Neural cell (in vitro differentiated cells): Measurements from ENCODE around the gene STRADA.

Source experiments
- RAD21 ChIP-seq: fragments of 450-650 bp; conservative IDR thresholded peaks from 2 replicates; pipeline ENCODE4 v1.6.1; 2014; ENCODE audit warnings: antibody characterized with exemption, mild to moderate bottlenecking, moderate library complexity
- TAF1 ChIP-seq: IDR thresholded peaks from 2 replicates; pipeline ENCODE4 v1.6.1; 2012; ENCODE audit warnings: low read depth
- TF ChIP-seq, protein P1 (sequence below): fragments of 450-650 bp; IDR thresholded peaks from 2 replicates; pipeline ENCODE4 v1.5.1; 2014; ENCODE audit warnings: antibody characterized with exemption, mild to moderate bottlenecking, moderate library complexity; ENCODE audit not compliant: poor library complexity, severe bottlenecking

DNA sequence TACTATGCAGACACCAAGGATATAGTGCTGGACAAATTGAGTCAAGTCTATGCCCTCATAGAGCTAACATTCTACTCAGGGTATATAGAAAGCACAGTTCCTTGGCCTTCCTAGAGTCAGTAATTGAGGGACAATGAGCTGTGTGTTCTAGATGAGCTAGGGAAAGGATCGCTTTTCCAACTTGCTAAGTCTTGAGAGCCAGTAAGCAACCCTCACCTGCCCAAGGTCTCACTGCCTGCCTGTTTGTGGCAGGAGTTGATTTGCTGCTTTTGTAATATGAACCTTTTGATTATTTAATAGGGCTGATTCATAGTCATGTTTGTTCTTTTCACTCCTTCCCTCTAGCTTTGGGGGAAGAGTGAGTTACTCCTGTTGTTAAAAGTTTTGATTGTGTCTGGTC is 38.9 kb upstream of the STRADA start:
- TF ChIP-seq, protein P1, sequence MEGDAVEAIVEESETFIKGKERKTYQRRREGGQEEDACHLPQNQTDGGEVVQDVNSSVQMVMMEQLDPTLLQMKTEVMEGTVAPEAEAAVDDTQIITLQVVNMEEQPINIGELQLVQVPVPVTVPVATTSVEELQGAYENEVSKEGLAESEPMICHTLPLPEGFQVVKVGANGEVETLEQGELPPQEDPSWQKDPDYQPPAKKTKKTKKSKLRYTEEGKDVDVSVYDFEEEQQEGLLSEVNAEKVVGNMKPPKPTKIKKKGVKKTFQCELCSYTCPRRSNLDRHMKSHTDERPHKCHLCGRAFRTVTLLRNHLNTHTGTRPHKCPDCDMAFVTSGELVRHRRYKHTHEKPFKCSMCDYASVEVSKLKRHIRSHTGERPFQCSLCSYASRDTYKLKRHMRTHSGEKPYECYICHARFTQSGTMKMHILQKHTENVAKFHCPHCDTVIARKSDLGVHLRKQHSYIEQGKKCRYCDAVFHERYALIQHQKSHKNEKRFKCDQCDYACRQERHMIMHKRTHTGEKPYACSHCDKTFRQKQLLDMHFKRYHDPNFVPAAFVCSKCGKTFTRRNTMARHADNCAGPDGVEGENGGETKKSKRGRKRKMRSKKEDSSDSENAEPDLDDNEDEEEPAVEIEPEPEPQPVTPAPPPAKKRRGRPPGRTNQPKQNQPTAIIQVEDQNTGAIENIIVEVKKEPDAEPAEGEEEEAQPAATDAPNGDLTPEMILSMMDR, result no peak
- TF ChIP-seq TAF1 (no peak), RAD21 (no peak)
